GM18502 (cell line): ENCODE results near the gene ETV6.

ENCODE experiments used
- ATAC-seq: cut with Tn5 transposase; IDR thresholded peaks from one replicate; pipeline ENCODE4 v1.9.1; 2021; ENCODE audit warnings: mild to moderate bottlenecking; ENCODE audit not compliant: unreplicated experiment, poor library complexity

ETV6 gene

DNA sequence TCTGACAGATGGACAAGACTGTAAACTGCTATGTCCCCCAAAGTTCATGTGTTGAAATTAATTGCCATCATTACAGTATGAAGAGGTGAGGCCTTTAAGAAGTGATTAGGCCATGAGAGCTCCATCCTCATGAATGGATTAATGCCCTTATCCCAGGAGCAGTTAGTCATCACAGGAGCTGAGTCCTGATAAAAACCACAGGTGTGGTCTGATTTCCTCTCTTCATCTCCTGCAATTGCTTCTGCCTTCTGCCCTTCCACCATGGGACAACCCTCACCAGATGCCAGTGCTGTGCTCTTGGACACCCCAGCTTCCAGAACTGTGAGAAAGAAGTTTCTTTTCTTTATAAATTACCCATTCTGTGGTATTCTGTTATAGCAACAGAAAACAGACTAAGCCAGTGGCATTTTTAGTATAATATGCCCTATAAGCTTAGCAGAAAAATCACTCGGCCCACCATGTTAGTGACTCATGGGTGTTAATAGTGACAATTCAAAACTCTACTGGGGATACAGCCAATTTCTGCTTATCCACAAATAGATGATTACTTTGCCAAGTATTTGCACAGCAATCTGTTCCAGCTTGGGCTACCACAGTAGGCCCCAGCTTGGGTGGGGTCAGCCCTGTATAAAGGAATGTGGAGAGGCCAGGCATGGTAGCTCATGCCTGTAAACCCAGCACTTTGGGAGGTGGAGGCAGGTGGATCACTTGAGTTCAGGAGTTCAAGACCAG lies 292.3 kb downstream of the ETV6 start:
- no peak for ATAC-seq

DNA sequence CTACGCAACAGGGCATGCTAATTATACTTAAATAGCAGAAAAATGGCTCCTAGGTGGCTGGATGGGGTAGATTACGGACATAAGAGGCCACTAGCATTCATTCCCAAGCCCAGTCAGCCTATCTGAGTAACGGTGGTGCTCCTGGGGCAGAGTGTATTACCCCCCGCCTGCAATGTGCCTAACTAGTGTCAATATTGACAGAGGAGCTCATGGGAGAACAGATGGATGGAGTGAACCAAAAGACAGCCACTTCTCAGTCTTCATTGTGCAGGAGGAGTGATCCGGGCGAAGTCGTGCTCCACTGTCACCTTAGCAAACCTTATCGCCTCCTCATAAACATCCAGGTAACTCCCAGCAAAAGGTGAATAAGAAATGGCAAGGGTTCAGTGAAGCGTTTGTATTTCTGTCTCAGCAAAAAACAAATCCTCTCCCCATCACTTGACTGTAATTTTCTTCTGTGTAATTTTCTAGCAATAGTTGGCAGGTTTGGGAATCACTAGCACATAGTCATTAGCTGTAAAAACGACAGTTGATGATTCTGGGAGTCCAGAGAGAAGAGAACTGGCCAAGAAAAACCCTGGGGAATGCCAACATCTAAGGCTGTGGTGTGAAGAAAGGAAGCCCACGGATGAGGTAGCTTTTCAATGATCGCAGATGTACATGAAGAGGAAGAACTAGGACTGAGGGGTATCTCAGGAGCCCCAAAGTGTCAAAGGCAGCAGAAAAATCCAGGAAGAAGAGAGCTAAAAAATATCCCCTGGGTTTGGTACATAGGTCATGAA lies 294.6 kb downstream of the ETV6 start:
- ATAC-seq, result no peak
